ENCODE data around the gene MYH10. TPM values are rescaled to one million over a fixed set of nuclear protein-coding genes. Genes with fewer than 3 reads are reported as not detected.

The MYH10 gene
- total RNA-seq, 1 experiment from 2014 or later = 1.6 TPM

- Histone ChIP-seq H3K79me2 (ENCODE audit: low read depth) (no peaks in the 10 kb centered on the region), H3K4me3 (no peak overlapping the region), H4K20me1 (ENCODE audit: insufficient read depth) (no peaks in the 10 kb centered on the region), H3K27me3 (ENCODE audit: insufficient read depth, low read depth) (no peaks in the 10 kb centered on the region), H3F3A (ENCODE audit: insufficient read depth, low read depth) (no peaks in the 10 kb centered on the region), H3K36me3 (ENCODE audit: low read depth) (no peaks in the 10 kb centered on the region), H3K4me1 (replicated peaks; ENCODE audit: insufficient read depth) (no peaks in the 10 kb centered on the region), H2AFZ (no peak overlapping the region), H3K27ac (no peak overlapping the region), H3K4me2 (no peak overlapping the region), H3K9me3 (ENCODE audit: insufficient read depth, low read depth) (no peaks in the 10 kb centered on the region), H3K9me2 (ENCODE audit: insufficient read depth) (no peaks in the 10 kb centered on the region)
- ChIA-PET POLR2A (ENCODE audit: unreplicated experiment) (no interaction called here), CTCF (no interaction called here)
- no peak for DNase-seq
- no peak for TF ChIP-seq EZH2 (IDR thresholded peaks at IDR 0.05; ENCODE audit: low read depth)
- TF ChIP-seq CTCF (conservative IDR thresholded peaks at IDR 0.05) = no peak
- intact Hi-C loops (cut with micrococcal nuclease; ENCODE audit: unreplicated experiment) = no loop called here
- no TSS peak for BruUV-seq (replicated peaks)
These were observed 165.6 kb downstream of the MYH10 start for GRCh38 chr17:8464941-8465340.

- H3K4me3 ChIP-seq = no peak overlapping the region
- ChIA-PET CTCF (no interaction called here), POLR2A (ENCODE audit: unreplicated experiment) (no interaction called here)
- H2AFZ ChIP-seq = no peak overlapping the region
- intact Hi-C loops (cut with micrococcal nuclease; ENCODE audit: unreplicated experiment) = no loop called here
- no peak overlapping the region for H3K27ac ChIP-seq
- H3F3A ChIP-seq (ENCODE audit: insufficient read depth, low read depth) = no peaks in the 10 kb centered on the region
- TF ChIP-seq CTCF (conservative IDR thresholded peaks at IDR 0.05) (no peak), EZH2 (IDR thresholded peaks at IDR 0.05; ENCODE audit: low read depth) (no peak)
- no peak for DNase-seq
- H3K4me2 ChIP-seq = no peak overlapping the region
- no peaks in the 10 kb centered on the region for H4K20me1 ChIP-seq (ENCODE audit: insufficient read depth)
- BruUV-seq (replicated peaks) = no TSS peak
- no peaks in the 10 kb centered on the region for H3K79me2 ChIP-seq (ENCODE audit: low read depth)
- no peaks in the 10 kb centered on the region for H3K36me3 ChIP-seq (ENCODE audit: low read depth)
- H3K4me1 ChIP-seq (replicated peaks; ENCODE audit: insufficient read depth) = no peaks in the 10 kb centered on the region
- H3K9me3 ChIP-seq (ENCODE audit: insufficient read depth, low read depth) = no peaks in the 10 kb centered on the region
- H3K9me2 ChIP-seq (ENCODE audit: insufficient read depth) = no peaks in the 10 kb centered on the region
- no peaks in the 10 kb centered on the region for H3K27me3 ChIP-seq (ENCODE audit: insufficient read depth, low read depth)
These were observed 167.4 kb downstream of the MYH10 start for GRCh38 chr17:8463099-8463498.

DNA sequence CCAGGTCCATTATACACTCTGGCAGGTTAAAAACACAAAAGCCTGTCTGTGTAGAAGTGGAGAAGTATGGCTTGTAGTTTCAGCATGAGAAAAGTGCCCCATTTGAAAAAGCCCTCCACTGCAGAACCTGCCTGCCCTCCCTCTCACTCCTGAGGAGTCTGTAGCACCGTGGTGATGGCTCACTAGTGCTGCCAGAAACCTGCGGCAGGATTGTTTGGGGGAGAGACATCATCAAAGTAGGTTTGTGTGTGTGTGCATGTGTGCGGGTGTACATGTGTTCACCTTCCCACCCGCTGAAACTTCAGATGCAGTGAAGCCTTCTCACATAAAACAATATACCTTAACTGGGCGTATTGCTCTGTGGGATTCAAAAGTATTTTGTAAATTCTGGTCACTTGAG lies 168.0 kb downstream of the MYH10 start:
- ChIA-PET CTCF (no interaction called here), POLR2A (ENCODE audit: unreplicated experiment) (no interaction called here)
- TF ChIP-seq EZH2 (IDR thresholded peaks at IDR 0.05; ENCODE audit: low read depth) (no peak), CTCF (conservative IDR thresholded peaks at IDR 0.05) (no peak)
- H3F3A ChIP-seq (ENCODE audit: insufficient read depth, low read depth) = no peaks in the 10 kb centered on the region
- no TSS peak for BruUV-seq (replicated peaks)
- no peaks in the 10 kb centered on the region for H3K9me3 ChIP-seq (ENCODE audit: insufficient read depth, low read depth)
- intact Hi-C loops (cut with micrococcal nuclease; ENCODE audit: unreplicated experiment) = no loop called here
- no peak overlapping the region for H2AFZ ChIP-seq
- no peaks in the 10 kb centered on the region for H4K20me1 ChIP-seq (ENCODE audit: insufficient read depth)
- no peak overlapping the region for H3K27ac ChIP-seq
- no peak overlapping the region for H3K4me2 ChIP-seq
- H3K4me3 ChIP-seq = no peak overlapping the region
- no peaks in the 10 kb centered on the region for H3K9me2 ChIP-seq (ENCODE audit: insufficient read depth)
- no peaks in the 10 kb centered on the region for H3K36me3 ChIP-seq (ENCODE audit: low read depth)
- no peaks in the 10 kb centered on the region for H3K79me2 ChIP-seq (ENCODE audit: low read depth)
- DNase-seq = no peak
- H3K4me1 ChIP-seq (replicated peaks; ENCODE audit: insufficient read depth) = no peaks in the 10 kb centered on the region
- H3K27me3 ChIP-seq (ENCODE audit: insufficient read depth, low read depth) = no peaks in the 10 kb centered on the region

All from PC-9 (cell line).